HepG2 (cell line): ENCODE data around the gene LRPPRC. TPM values are rescaled to one million over a fixed set of nuclear protein-coding genes. Genes with fewer than 3 reads are reported as not detected.

Experiments
- BORCS8-MEF2B ChIP-seq: sonication (generic); formaldehyde crosslinking; IDR thresholded peaks from 2 replicates; pipeline ENCODE4 v1.8.0; 2022; ENCODE audit warnings: mild to moderate bottlenecking, missing genetic modification reagents
- KDM6A ChIP-seq: IDR thresholded peaks from 2 replicates; pipeline ENCODE4 v1.6.1; 2016; ENCODE audit warnings: low read depth
- MAFF ChIP-seq: IDR thresholded peaks from 2 replicates; pipeline ENCODE4 v1.6.1; 2011; ENCODE audit warnings: low read depth, low read length, improper control_type of control experiment
- NFE2 ChIP-seq: sonication (generic); formaldehyde crosslinking; IDR thresholded peaks from 2 replicates; pipeline ENCODE4 v1.4.0; 2020; ENCODE audit warnings: missing genetic modification reagents
- SETDB1 ChIP-seq: sonication (generic); formaldehyde crosslinking; IDR thresholded peaks from 2 replicates; pipeline ENCODE4 v1.5.1; 2020; ENCODE audit warnings: missing genetic modification reagents, mild to moderate bottlenecking, borderline replicate concordance
- SIX1 ChIP-seq: sonication (generic); formaldehyde crosslinking; IDR thresholded peaks from 2 replicates; pipeline ENCODE4 v1.4.0; 2020; ENCODE audit warnings: missing genetic modification reagents, borderline replicate concordance
- SP1 ChIP-seq, 2 experiments: fragments of 450-650 bp in 1 of 2; sonication (generic) in 1 of 2; formaldehyde crosslinking in 1 of 2; IDR thresholded peaks; 2 replicates each; pipeline versions ENCODE4 v1.4.0 to v1.6.1; 2016 to 2020; ENCODE audit warnings: missing genetic modification reagents in 1 of 2
- TAF1 ChIP-seq: sonication (generic); formaldehyde crosslinking; IDR thresholded peaks from 2 replicates; pipeline ENCODE4 v1.4.0; 2020; ENCODE audit warnings: missing genetic modification reagents
- TEAD2 ChIP-seq: sonication (generic); formaldehyde crosslinking; IDR thresholded peaks from 2 replicates; pipeline ENCODE4 v1.9.0; 2021; ENCODE audit warnings: missing genetic modification reagents
- ZNF225 ChIP-seq: sonication (generic); formaldehyde crosslinking; IDR thresholded peaks from 2 replicates; pipeline ENCODE4 v1.4.0; 2020; ENCODE audit warnings: mild to moderate bottlenecking, missing genetic modification reagents
- ZNF510 ChIP-seq: sonication (generic); formaldehyde crosslinking; IDR thresholded peaks from 2 replicates; pipeline ENCODE4 v1.4.0; 2020; ENCODE audit warnings: low read depth, mild to moderate bottlenecking, missing genetic modification reagents
- ZNF558 ChIP-seq: sonication (generic); formaldehyde crosslinking; IDR thresholded peaks from 2 replicates; pipeline ENCODE4 v1.9.0; 2022; ENCODE audit warnings: mild to moderate bottlenecking, missing genetic modification reagents, borderline replicate concordance
- polyA plus RNA-seq, 8 experiments: library from polyadenylated mRNA; depleted of rRNA in 3 of 8; stranded (reverse) in 7 of 8; unstranded in 1 of 8; fragments of >200 nt; fragmentation: Illumina TruSeq in 4 of 8; extraction: Trizol in 4 of 8; gene quantifications; 2 replicates each; pipeline versions ENCODE4 v1.2.1 to v1.2.3, GENCODE V29; 2011 to 2016; ENCODE audit warnings: low read depth in 4 of 8, missing spikeins in 1 of 8, mixed read lengths in 1 of 8; ENCODE audit not compliant: insufficient read depth in 1 of 8
- total RNA-seq, 5 experiments: library from RNA; depleted of rRNA; stranded (reverse); fragments of >200 nt; fragmentation: Illumina TruSeq; extraction: Trizol; gene quantifications; 2 replicates each; pipeline ENCODE4 v1.2.3, GENCODE V29; 2016; ENCODE audit warnings: low read depth in 1 of 5
- TF ChIP-seq, protein P1 (sequence below): conservative IDR thresholded peaks from 2 replicates; pipeline ENCODE4 v1.6.1; 2018; ENCODE audit warnings: missing genetic modification reagents
- TF ChIP-seq, protein P2 (sequence below): sonication (generic); formaldehyde crosslinking; IDR thresholded peaks from 2 replicates; pipeline ENCODE4 v1.4.0; 2020; ENCODE audit warnings: missing genetic modification reagents, mild to moderate bottlenecking, borderline replicate concordance
- TF ChIP-seq, protein P3 (sequence below): sonication (generic); formaldehyde crosslinking; IDR thresholded peaks from 2 replicates; pipeline ENCODE4 v1.5.0; 2020; ENCODE audit warnings: missing genetic modification reagents
- TF ChIP-seq, protein P4 (sequence below): sonication (generic); formaldehyde crosslinking; IDR thresholded peaks from 2 replicates; pipeline ENCODE4 v1.8.1; 2022; ENCODE audit warnings: low read depth, mild to moderate bottlenecking, missing genetic modification reagents
- TF ChIP-seq, protein P5 (sequence below): sonication (generic); formaldehyde crosslinking; conservative IDR thresholded peaks from 2 replicates; pipeline ENCODE4 v1.8.0; 2022; ENCODE audit warnings: missing genetic modification reagents
- TF ChIP-seq, protein P6 (sequence below), 2 experiments: IDR thresholded peaks; 2 replicates each; pipeline ENCODE4 v1.6.1; 2011 to 2012; ENCODE audit warnings: low read length in 2 of 2, borderline replicate concordance in 1 of 2, low read depth in 1 of 2, mild to moderate bottlenecking in 1 of 2, moderate library complexity in 1 of 2

The LRPPRC gene
- total and polyA plus RNA-seq, 2 of the 13 experiments (the other 11 are each of a cell fraction or from before 2014, with no cell fraction given) = 117 to 167 TPM

DNA sequence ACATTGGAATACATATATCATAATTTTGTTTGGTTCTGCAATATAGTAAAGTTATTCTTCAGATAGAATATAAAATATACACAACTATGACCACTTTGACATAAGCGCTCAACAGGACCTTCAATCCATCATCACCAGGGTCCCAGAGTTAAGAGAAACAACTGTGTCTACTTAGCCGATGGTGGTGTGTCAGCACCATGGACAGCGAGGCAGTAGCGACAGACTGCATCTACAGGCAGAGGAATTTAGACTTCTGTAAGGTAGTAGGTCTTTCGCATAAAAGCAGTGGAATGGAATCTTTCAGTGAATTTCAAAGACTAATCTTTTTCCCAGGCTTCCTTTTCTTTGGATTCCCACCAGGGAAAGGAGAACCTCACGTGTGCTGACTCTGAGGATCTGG lies 20.5 kb upstream of the LRPPRC start (continued):
- TF ChIP-seq ZNF558 (CRISPR knock-in tag) (peak; percentile 64; the same call in 1 of the 2 replicates), TEAD2 (CRISPR knock-in tag) (peak; percentile 95), NFE2 (CRISPR knock-in tag) (peak; percentile 57), ZNF510 (CRISPR knock-in tag) (no peak), SP1 (IDR thresholded peaks at IDR 0.05) (no peak), SP1 (CRISPR knock-in tag; IDR thresholded peaks at IDR 0.05) (peak; percentile 41; the same call in 1 of the 2 replicates), ZNF225 (no peak), SETDB1 (CRISPR knock-in tag) (no peak), KDM6A (CRISPR knock-in tag) (no peak), MAFF (no peak), TAF1 (CRISPR knock-in tag) (peak; percentile 30; the same call in 1 of the 2 replicates), SIX1 (CRISPR knock-in tag) (peak; percentile 49; the same call in 1 of the 2 replicates), BORCS8-MEF2B (peak; percentile 93)
- TF ChIP-seq, protein P1, sequence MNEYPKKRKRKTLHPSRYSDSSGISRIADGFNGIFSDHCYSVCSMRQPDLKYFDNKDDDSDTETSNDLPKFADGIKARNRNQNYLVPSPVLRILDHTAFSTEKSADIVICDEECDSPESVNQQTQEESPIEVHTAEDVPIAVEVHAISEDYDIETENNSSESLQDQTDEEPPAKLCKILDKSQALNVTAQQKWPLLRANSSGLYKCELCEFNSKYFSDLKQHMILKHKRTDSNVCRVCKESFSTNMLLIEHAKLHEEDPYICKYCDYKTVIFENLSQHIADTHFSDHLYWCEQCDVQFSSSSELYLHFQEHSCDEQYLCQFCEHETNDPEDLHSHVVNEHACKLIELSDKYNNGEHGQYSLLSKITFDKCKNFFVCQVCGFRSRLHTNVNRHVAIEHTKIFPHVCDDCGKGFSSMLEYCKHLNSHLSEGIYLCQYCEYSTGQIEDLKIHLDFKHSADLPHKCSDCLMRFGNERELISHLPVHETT (CRISPR knock-in tag) = peak; percentile 68; the same call in 1 of the 2 replicates
- TF ChIP-seq, protein P2, sequence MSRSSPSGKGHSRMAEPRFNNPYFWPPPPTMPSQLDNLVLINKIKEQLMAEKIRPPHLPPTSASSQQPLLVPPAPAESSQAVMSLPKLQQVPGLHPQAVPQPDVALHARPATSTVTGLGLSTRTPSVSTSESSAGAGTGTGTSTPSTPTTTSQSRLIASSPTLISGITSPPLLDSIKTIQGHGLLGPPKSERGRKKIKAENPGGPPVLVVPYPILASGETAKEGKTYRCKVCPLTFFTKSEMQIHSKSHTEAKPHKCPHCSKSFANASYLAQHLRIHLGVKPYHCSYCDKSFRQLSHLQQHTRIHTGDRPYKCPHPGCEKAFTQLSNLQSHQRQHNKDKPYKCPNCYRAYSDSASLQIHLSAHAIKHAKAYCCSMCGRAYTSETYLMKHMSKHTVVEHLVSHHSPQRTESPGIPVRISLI (CRISPR knock-in tag) = no peak
- TF ChIP-seq, protein P3, sequence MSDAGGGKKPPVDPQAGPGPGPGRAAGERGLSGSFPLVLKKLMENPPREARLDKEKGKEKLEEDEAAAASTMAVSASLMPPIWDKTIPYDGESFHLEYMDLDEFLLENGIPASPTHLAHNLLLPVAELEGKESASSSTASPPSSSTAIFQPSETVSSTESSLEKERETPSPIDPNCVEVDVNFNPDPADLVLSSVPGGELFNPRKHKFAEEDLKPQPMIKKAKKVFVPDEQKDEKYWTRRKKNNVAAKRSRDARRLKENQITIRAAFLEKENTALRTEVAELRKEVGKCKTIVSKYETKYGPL (CRISPR knock-in tag) = peak; percentile 79
- TF ChIP-seq, protein P4, sequence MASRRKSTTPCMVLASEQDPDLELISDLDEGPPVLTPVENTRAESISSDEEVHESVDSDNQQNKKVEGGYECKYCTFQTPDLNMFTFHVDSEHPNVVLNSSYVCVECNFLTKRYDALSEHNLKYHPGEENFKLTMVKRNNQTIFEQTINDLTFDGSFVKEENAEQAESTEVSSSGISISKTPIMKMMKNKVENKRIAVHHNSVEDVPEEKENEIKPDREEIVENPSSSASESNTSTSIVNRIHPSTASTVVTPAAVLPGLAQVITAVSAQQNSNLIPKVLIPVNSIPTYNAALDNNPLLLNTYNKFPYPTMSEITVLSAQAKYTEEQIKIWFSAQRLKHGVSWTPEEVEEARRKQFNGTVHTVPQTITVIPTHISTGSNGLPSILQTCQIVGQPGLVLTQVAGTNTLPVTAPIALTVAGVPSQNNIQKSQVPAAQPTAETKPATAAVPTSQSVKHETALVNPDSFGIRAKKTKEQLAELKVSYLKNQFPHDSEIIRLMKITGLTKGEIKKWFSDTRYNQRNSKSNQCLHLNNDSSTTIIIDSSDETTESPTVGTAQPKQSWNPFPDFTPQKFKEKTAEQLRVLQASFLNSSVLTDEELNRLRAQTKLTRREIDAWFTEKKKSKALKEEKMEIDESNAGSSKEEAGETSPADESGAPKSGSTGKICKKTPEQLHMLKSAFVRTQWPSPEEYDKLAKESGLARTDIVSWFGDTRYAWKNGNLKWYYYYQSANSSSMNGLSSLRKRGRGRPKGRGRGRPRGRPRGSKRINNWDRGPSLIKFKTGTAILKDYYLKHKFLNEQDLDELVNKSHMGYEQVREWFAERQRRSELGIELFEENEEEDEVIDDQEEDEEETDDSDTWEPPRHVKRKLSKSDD (CRISPR knock-in tag) = peak; percentile 46; the same call in 1 of the 2 replicates
- TF ChIP-seq, protein P5, sequence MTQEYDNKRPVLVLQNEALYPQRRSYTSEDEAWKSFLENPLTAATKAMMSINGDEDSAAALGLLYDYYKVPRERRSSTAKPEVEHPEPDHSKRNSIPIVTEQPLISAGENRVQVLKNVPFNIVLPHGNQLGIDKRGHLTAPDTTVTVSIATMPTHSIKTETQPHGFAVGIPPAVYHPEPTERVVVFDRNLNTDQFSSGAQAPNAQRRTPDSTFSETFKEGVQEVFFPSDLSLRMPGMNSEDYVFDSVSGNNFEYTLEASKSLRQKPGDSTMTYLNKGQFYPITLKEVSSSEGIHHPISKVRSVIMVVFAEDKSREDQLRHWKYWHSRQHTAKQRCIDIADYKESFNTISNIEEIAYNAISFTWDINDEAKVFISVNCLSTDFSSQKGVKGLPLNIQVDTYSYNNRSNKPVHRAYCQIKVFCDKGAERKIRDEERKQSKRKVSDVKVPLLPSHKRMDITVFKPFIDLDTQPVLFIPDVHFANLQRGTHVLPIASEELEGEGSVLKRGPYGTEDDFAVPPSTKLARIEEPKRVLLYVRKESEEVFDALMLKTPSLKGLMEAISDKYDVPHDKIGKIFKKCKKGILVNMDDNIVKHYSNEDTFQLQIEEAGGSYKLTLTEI = no peak
- TF ChIP-seq, protein P6, sequence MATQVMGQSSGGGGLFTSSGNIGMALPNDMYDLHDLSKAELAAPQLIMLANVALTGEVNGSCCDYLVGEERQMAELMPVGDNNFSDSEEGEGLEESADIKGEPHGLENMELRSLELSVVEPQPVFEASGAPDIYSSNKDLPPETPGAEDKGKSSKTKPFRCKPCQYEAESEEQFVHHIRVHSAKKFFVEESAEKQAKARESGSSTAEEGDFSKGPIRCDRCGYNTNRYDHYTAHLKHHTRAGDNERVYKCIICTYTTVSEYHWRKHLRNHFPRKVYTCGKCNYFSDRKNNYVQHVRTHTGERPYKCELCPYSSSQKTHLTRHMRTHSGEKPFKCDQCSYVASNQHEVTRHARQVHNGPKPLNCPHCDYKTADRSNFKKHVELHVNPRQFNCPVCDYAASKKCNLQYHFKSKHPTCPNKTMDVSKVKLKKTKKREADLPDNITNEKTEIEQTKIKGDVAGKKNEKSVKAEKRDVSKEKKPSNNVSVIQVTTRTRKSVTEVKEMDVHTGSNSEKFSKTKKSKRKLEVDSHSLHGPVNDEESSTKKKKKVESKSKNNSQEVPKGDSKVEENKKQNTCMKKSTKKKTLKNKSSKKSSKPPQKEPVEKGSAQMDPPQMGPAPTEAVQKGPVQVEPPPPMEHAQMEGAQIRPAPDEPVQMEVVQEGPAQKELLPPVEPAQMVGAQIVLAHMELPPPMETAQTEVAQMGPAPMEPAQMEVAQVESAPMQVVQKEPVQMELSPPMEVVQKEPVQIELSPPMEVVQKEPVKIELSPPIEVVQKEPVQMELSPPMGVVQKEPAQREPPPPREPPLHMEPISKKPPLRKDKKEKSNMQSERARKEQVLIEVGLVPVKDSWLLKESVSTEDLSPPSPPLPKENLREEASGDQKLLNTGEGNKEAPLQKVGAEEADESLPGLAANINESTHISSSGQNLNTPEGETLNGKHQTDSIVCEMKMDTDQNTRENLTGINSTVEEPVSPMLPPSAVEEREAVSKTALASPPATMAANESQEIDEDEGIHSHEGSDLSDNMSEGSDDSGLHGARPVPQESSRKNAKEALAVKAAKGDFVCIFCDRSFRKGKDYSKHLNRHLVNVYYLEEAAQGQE (IDR thresholded peaks at IDR 0.05; ENCODE audit: borderline replicate concordance in 1 of 2, low read depth in 1 of 2, low read length in 2 of 2) = peak in 1 of 2 experiments; percentile 100
